ENCODE data around the gene PCLO.

Gene PCLO

GRCh38 chr7:83162402-83163256 is at the start of gene PCLO:
Gene PCLO, minus strand, starts transcription at chr7:83162884. Its CDS starts 292 bp downstream, at chr7:83162592.
- Mint-ChIP-seq H3K27ac (peak within 1 kb of the TSS; percentile 90), H3K36me3 (ENCODE audit: low read depth) (no peaks in the 10 kb centered on the region), H3K27me3 (ENCODE audit: low read depth, poor library complexity) (peaks cover 16% of the 10 kb centered on the region), H3K4me3 (peak within 1 kb of the TSS; percentile 91), H3K9me3 (no peaks in the 10 kb centered on the region), H3K4me1 (peaks cover 24% of the 10 kb centered on the region)
- peak; percentile 91 for DNase-seq
- TF ChIP-seq CTCF (IDR thresholded peaks at IDR 0.05), result no peak

- no peaks in the 10 kb centered on the region for H3K9me3 Mint-ChIP-seq
- no peak overlapping the region for H3K27ac Mint-ChIP-seq
- H3K4me3 Mint-ChIP-seq, result no peak overlapping the region
- no peaks in the 10 kb centered on the region for H3K27me3 Mint-ChIP-seq (ENCODE audit: low read depth, poor library complexity)
- no peak for TF ChIP-seq CTCF (IDR thresholded peaks at IDR 0.05)
- DNase-seq, result no peak
- H3K4me1 Mint-ChIP-seq, result no peaks in the 10 kb centered on the region
- H3K36me3 Mint-ChIP-seq (ENCODE audit: low read depth), result no peaks in the 10 kb centered on the region
These were observed 49.0 kb upstream of the PCLO start for GRCh38 chr7:83211685-83212084.

- no peaks in the 10 kb centered on the region for H3K9me3 Mint-ChIP-seq
- H3K27ac Mint-ChIP-seq, result no peak overlapping the region
These were observed 47.8 kb upstream of the PCLO start for GRCh38 chr7:83210479-83210878.

GRCh38 chr7:83204715-83205114 is 42.0 kb upstream of the PCLO start:
- Mint-ChIP-seq H3K4me3 (no peak overlapping the region), H3K9me3 (no peaks in the 10 kb centered on the region), H3K27ac (no peak overlapping the region), H3K27me3 (ENCODE audit: low read depth, poor library complexity) (peaks cover 4% of the 10 kb centered on the region), H3K36me3 (ENCODE audit: low read depth) (no peaks in the 10 kb centered on the region), H3K4me1 (no peaks in the 10 kb centered on the region)
- no peak for TF ChIP-seq CTCF (IDR thresholded peaks at IDR 0.05)
- no peak for DNase-seq

More at GRCh38 chr7:83210479-83210878, 47.8 kb upstream of the PCLO start:
- H3K4me1 Mint-ChIP-seq, result no peaks in the 10 kb centered on the region
- no peak for DNase-seq
- no peaks in the 10 kb centered on the region for H3K36me3 Mint-ChIP-seq (ENCODE audit: low read depth)
- no peak overlapping the region for H3K4me3 Mint-ChIP-seq
- no peak for TF ChIP-seq CTCF (IDR thresholded peaks at IDR 0.05)
- H3K27me3 Mint-ChIP-seq (ENCODE audit: low read depth, poor library complexity), result no peaks in the 10 kb centered on the region

- no peak overlapping the region for H3K27ac Mint-ChIP-seq
- no peak for DNase-seq
- no peaks in the 10 kb centered on the region for H3K4me1 Mint-ChIP-seq
- no peak for TF ChIP-seq CTCF (IDR thresholded peaks at IDR 0.05)
- no peak overlapping the region for H3K4me3 Mint-ChIP-seq
- H3K27me3 Mint-ChIP-seq (ENCODE audit: low read depth, poor library complexity), result peaks cover 4% of the 10 kb centered on the region
- H3K36me3 Mint-ChIP-seq (ENCODE audit: low read depth), result no peaks in the 10 kb centered on the region
- no peaks in the 10 kb centered on the region for H3K9me3 Mint-ChIP-seq
These were observed 38.7 kb upstream of the PCLO start for GRCh38 chr7:83201355-83201754.

Measured in nephron progenitor cell (in vitro differentiated cells).